Mammary epithelial cell (primary cell): ENCODE results near the gene PARP8.

ENCODE experiments used
- CTCF ChIP-seq, 2 donors: IDR thresholded peaks in 1 of 2; conservative IDR thresholded peaks in 1 of 2; 2 replicates each; pipeline ENCODE4 v1.5.1; 2011 to 2012; ENCODE audit warnings: inconsistent platforms in 2 of 2, low read length in 2 of 2, mild to moderate bottlenecking in 2 of 2, control low read depth in 1 of 2, low read depth in 1 of 2; ENCODE audit not compliant: insufficient read depth in 1 of 2; ENCODE audit errors: extremely low read depth in 1 of 2
- EZH2 ChIP-seq: IDR thresholded peaks from 2 replicates; pipeline ENCODE4 v1.6.1; 2012; ENCODE audit warnings: low read length, inconsistent platforms, borderline replicate concordance

GRCh38 chr5:50675385-50675784, 8.9 kb downstream of the PARP8 start:
- TF ChIP-seq CTCF (conservative IDR thresholded peaks at IDR 0.05 in 1 of 2, IDR thresholded peaks at IDR 0.05 in 1 of 2; ENCODE audit: extremely low read depth in 1 of 2, insufficient read depth in 1 of 2, low read depth in 1 of 2, low read length in 2 of 2) (no peak), EZH2 (no peak)
